Measurements from ENCODE around the gene CACNA1G.

DNA sequence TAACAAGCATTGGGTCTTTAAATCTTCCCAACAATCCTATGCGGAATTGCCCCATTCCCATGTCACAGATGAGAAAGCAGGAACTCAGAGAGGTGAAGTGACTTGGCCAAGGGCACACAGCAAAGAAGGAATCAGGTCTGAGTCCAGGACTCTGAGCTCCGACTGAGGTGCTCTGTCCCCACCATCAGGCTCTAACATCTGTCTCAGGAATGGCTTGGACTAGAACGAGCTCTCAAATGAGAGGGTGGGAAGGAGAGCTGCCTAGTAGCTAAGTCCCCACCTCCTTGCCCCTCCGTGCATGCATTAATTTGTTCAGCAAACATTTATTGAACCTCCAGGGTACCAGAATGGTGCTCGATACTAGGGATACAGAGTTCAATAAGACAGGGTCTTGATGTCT lies 100.8 kb downstream of the CACNA1G start:
- TF ChIP-seq, protein P1, sequence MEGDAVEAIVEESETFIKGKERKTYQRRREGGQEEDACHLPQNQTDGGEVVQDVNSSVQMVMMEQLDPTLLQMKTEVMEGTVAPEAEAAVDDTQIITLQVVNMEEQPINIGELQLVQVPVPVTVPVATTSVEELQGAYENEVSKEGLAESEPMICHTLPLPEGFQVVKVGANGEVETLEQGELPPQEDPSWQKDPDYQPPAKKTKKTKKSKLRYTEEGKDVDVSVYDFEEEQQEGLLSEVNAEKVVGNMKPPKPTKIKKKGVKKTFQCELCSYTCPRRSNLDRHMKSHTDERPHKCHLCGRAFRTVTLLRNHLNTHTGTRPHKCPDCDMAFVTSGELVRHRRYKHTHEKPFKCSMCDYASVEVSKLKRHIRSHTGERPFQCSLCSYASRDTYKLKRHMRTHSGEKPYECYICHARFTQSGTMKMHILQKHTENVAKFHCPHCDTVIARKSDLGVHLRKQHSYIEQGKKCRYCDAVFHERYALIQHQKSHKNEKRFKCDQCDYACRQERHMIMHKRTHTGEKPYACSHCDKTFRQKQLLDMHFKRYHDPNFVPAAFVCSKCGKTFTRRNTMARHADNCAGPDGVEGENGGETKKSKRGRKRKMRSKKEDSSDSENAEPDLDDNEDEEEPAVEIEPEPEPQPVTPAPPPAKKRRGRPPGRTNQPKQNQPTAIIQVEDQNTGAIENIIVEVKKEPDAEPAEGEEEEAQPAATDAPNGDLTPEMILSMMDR (IDR thresholded peaks at IDR 0.05), result no peak
- TF ChIP-seq EZH2phosphoT487 (IDR thresholded peaks at IDR 0.05) (no peak), EZH2 (IDR thresholded peaks at IDR 0.05) (no peak)
